Spinal cord (tissue), 4 donors: ENCODE measurements around the gene ERVMER34-1. TPM values are rescaled to one million over a fixed set of nuclear protein-coding genes. Genes with fewer than 3 reads are reported as not detected.

ENCODE experiments used
- polyA plus RNA-seq, 2 donors: library from polyadenylated mRNA; unstranded; fragments of 120-200 nt; gene quantifications; one replicate each; pipeline ENCODE4 v1.2.1, GENCODE V29; 2013; ENCODE audit not compliant: insufficient read length in 2 of 2
- small RNA-seq: library from RNA; depleted of rRNA; stranded (forward); fragments of <200 nt; gene quantifications from one replicate; pipeline ENCODE3, GENCODE V24; 2014; ENCODE audit warnings: low replicate concordance
- total RNA-seq, 2 donors: library from RNA; depleted of rRNA in 1 of 2; stranded (reverse); fragments of 120-200 nt in 1 of 2; fragments of >200 nt in 1 of 2; gene quantifications; one replicate each; pipeline versions ENCODE4 v1.2.3 to v1.2.4, GENCODE V29; 2013 to 2014

The ERVMER34-1 gene
- total and polyA plus RNA-seq, 4 donors: 0.79 to 1.2 (median 1.0) TPM

Small RNA genes within 50 kb of the gene (small RNA-seq; reads per million reads assigned to genes)
- 3.2 reads per million, percentile 93 among the genes with 10 or more reads in this experiment for gene MIR4449
- not detected for gene RF00019
- not detected for gene RF00568
- gene SNORA26: 41.8 reads per million, percentile 97 among the genes with 10 or more reads in this experiment

Other genes starting within 250 kb of the ERVMER34-1 start
- 10 to 100 TPM; 30.2 to 52.8 TPM for gene USP46, start 92.1 kb downstream of the ERVMER34-1 start, total RNA-seq
- gene USP46, start 92.1 kb downstream of the ERVMER34-1 start, polyA plus RNA-seq: 10 to 100 TPM; 36.5 to 53.2 TPM
- gene RASL11B, start 110.9 kb upstream of the ERVMER34-1 start, total RNA-seq: 1 to 10 TPM; 6.3 to 8.0 TPM
- gene RASL11B, start 110.9 kb upstream of the ERVMER34-1 start, polyA plus RNA-seq: 10 to 100 TPM in 1 of 2 donors, 1 to 10 TPM in 1; 9.2 to 10.2 TPM